D721Med (cell line): ENCODE results near the gene CMTM7.

Experiments used
- DNase-seq: peaks from one replicate; pipeline ENCODE4 v3.0.0; 2011; ENCODE audit warnings: low spot score; ENCODE audit not compliant: insufficient read length
- FAIRE-seq: peaks from 2 replicates; lab custom pipeline; 2011; peaks lifted over from hg19 to GRCh38; lab: Jason Lieb, UNC
- CTCF ChIP-seq: IDR thresholded peaks from 2 replicates; pipeline ENCODE4 v1.5.1; 2012; ENCODE audit warnings: mild to moderate bottlenecking, control low read depth; ENCODE audit not compliant: insufficient read depth; ENCODE audit errors: missing control alignments

CMTM7 gene

GRCh38 chr3:32397941-32398340, 6.3 kb downstream of the CMTM7 start:
- TF ChIP-seq CTCF: no peak
- FAIRE-seq (peak; percentile 48), DNase-seq (no peak)

- FAIRE-seq: no peak
Observed at GRCh38 chr3:32398531-32398930, 6.9 kb downstream of the CMTM7 start.

GRCh38 chr3:32399030-32399620, 7.5 kb downstream of the CMTM7 start:
- peak; percentile 35 for TF ChIP-seq CTCF

More at GRCh38 chr3:32398531-32398930, 6.9 kb downstream of the CMTM7 start:
- no peak for DNase-seq
- TF ChIP-seq CTCF: no peak

GRCh38 chr3:32401126-32401525, 9.5 kb downstream of the CMTM7 start:
- DNase-seq (no peak), FAIRE-seq (no peak)
- no peak for TF ChIP-seq CTCF

More at GRCh38 chr3:32399030-32399620, 7.5 kb downstream of the CMTM7 start:
- FAIRE-seq: no peak
- no peak for DNase-seq

DNA sequence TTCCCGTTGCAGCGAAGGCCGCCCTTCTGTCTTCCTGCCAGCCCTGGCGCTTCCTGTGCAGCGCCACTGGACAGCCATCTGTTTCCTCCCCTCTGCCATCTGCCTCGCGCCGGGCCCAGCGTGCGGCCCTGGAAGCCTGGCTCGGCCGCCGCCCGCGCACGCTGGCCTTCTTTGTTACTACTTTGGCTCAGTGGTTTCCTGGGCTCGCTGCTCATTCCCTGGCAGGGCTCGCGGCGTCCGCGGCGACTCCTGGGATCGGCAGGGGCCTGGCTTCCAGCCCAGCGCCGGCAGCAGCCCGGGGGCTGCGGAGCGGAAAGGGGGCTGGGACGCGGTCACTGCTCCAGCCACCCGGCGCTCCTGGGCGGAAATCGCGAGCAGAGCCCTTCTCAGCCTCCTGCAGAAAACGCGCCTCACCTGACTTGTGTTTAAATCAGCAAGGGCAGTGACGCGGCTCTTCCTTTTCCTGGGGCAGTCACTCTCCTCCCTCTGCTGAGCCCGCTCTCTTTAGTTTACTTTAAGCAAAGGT, 10.0 kb downstream of the CMTM7 start:
- FAIRE-seq (no peak), DNase-seq (no peak)
- no peak for TF ChIP-seq CTCF

DNA sequence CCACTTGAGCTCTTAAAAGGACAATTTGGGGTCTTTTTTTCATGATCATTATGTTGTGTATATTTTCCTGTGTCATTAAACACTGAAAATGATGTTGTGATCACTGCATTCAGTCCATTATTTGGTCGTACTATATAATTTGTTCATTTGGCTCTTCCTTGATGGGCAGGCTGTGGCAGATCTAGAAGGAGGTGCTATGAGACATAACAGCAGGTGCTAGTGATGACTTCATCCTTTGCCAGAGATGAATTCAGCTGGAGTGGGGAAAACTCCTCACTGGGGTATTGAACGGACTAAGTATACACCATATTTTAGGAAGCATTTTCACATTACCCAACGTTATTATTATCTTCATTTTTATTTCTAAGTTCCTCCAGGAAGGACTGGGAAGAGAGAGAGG, 12.0 kb downstream of the CMTM7 start:
- DNase-seq (no peak), FAIRE-seq (no peak)
- TF ChIP-seq CTCF: no peak

DNA sequence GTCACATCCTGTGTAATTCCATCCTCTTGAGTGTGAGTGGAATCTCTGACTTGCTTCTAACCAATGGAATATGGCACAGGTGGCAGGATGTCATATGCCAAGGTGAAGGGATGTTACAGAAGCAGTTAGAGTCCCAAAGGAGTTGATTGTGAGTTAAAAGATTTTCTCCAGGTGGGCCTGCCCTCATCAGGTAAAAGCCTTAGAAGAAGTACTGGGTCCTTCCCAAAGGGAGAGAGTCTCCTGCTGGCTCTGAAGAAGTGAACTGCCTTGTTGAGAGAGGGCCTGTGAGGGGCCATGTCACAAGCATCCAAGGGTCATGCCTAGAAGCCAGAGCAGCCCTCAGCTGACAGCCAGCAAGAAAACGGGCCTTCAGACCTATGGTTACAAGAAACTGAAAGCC, 13.1 kb downstream of the CMTM7 start:
- no peak for FAIRE-seq
- no peak for TF ChIP-seq CTCF
- DNase-seq: no peak
